ENCODE data around the gene ZNF710.

ZNF710 gene

GRCh38 chr15:90019611-90020010 is 18.5 kb downstream of the ZNF710 start:
- no peak for DNase-seq (ENCODE audit: low spot score)

GRCh38 chr15:90020021-90020735 is 19.1 kb downstream of the ZNF710 start:
- no peak for DNase-seq (ENCODE audit: low spot score)

- DNase-seq (ENCODE audit: low spot score) = no peak
These were observed 19.9 kb downstream of the ZNF710 start for GRCh38 chr15:90020936-90021507.

- no peak for DNase-seq (ENCODE audit: low spot score)
These were observed 21.2 kb downstream of the ZNF710 start for GRCh38 chr15:90022345-90022744.

GRCh38 chr15:90022905-90023700 is 22.0 kb downstream of the ZNF710 start:
- DNase-seq (ENCODE audit: low spot score) = no peak

- no peak for DNase-seq (ENCODE audit: low spot score)
These were observed 23.3 kb downstream of the ZNF710 start for GRCh38 chr15:90024406-90024805.

GRCh38 chr15:90025489-90026033 is 24.4 kb downstream of the ZNF710 start:
- DNase-seq (ENCODE audit: low spot score) = no peak

- no peak for DNase-seq (ENCODE audit: low spot score)
These were observed 27.3 kb downstream of the ZNF710 start for GRCh38 chr15:90028376-90028944.

GRCh38 chr15:90029024-90029423 is 27.9 kb downstream of the ZNF710 start:
- DNase-seq (ENCODE audit: low spot score) = peak; percentile 92

- DNase-seq (ENCODE audit: low spot score) = no peak
These were observed 29.3 kb downstream of the ZNF710 start for GRCh38 chr15:90030376-90030775.

GRCh38 chr15:90031231-90031791 is 30.2 kb downstream of the ZNF710 start:
- no peak for DNase-seq (ENCODE audit: low spot score)

- DNase-seq (ENCODE audit: low spot score) = no peak
These were observed 31.9 kb downstream of the ZNF710 start for GRCh38 chr15:90033006-90033405.

GRCh38 chr15:90033448-90033847 is 32.3 kb downstream of the ZNF710 start:
- no peak for DNase-seq (ENCODE audit: low spot score)

GRCh38 chr15:90035095-90035839 is 34.1 kb downstream of the ZNF710 start:
- peak; percentile 69 for DNase-seq (ENCODE audit: low spot score)

GRCh38 chr15:90035840-90036230 is 34.7 kb downstream of the ZNF710 start:
- DNase-seq (ENCODE audit: low spot score) = no peak

- DNase-seq (ENCODE audit: low spot score) = no peak
These were observed 35.2 kb downstream of the ZNF710 start for GRCh38 chr15:90036343-90036742.

GRCh38 chr15:90036806-90037510 is 35.8 kb downstream of the ZNF710 start:
- no peak for DNase-seq (ENCODE audit: low spot score)

- DNase-seq (ENCODE audit: low spot score) = no peak
These were observed 36.4 kb downstream of the ZNF710 start for GRCh38 chr15:90037511-90037860.

- DNase-seq (ENCODE audit: low spot score) = no peak
These were observed 37.0 kb downstream of the ZNF710 start for GRCh38 chr15:90037961-90038631.

GRCh38 chr15:90038632-90039095 is 37.5 kb downstream of the ZNF710 start:
- peak; percentile 69 for DNase-seq (ENCODE audit: low spot score)
